ENCODE measurements around the gene BLVRB. TPM values are rescaled to one million over a fixed set of nuclear protein-coding genes. Genes with fewer than 3 reads are reported as not detected.

The BLVRB gene
- polyA plus RNA-seq, 1 of the 3 experiments (the other 2 are of a cell fraction) = 85.9 TPM

GRCh38 chr19:40507892-40508291 lies 42.3 kb upstream of the BLVRB start:
- H3K79me2 ChIP-seq (ENCODE audit: insufficient read depth) = no peaks in the 10 kb centered on the region
- 9% methylated on average over 2 of the region's 2 CpGs for WGBS (ENCODE audit: low lambda C conversion rate)
- H3K27me3 ChIP-seq (ENCODE audit: insufficient read depth) = no peaks in the 10 kb centered on the region; the same call in 1 of the 2 replicates
- no peak overlapping the region for H3K4me3 ChIP-seq (ENCODE audit: low read depth in 2 of 2, low read length in 1 of 2)
- no peaks in the 10 kb centered on the region for H3F3A ChIP-seq (replicated peaks; ENCODE audit: insufficient read depth)
- no peak overlapping the region for H2AFZ ChIP-seq (ENCODE audit: low read depth)
- H3K9ac ChIP-seq = no peak overlapping the region
- TF ChIP-seq EZH2phosphoT487 (IDR thresholded peaks at IDR 0.05; ENCODE audit: borderline replicate concordance, low read depth) (no peak), MEF2A (IDR thresholded peaks at IDR 0.05; ENCODE audit: borderline replicate concordance, low read depth) (no peak), RCOR1 (IDR thresholded peaks at IDR 0.05; ENCODE audit: low read length) (no peak), SIN3A (IDR thresholded peaks at IDR 0.05; ENCODE audit: borderline replicate concordance, low read depth, low read length) (no peak), EP300 (IDR thresholded peaks at IDR 0.05; ENCODE audit: borderline replicate concordance in 1 of 2, low read depth in 1 of 2, low read length in 1 of 2) (no peak), RAD21 (IDR thresholded peaks at IDR 0.05; ENCODE audit: low read length) (no peak), CHD2 (IDR thresholded peaks at IDR 0.05; ENCODE audit: low read length, partially characterized antibody) (no peak), TEAD4 (IDR thresholded peaks at IDR 0.05; ENCODE audit: borderline replicate concordance, insufficient read depth) (no peak), FOXM1 (IDR thresholded peaks at IDR 0.05; ENCODE audit: low read depth) (no peak), TCF12 (IDR thresholded peaks at IDR 0.05) (no peak), RFX5 (IDR thresholded peaks at IDR 0.05; ENCODE audit: low read length) (no peak), CTCF (IDR thresholded peaks at IDR 0.05) (no peak), TAF1 (IDR thresholded peaks at IDR 0.05; ENCODE audit: borderline replicate concordance, low read depth, low read length) (no peak), POLR2AphosphoS5 (IDR thresholded peaks at IDR 0.05; ENCODE audit: low read depth, low read length) (no peak), PBX3 (IDR thresholded peaks at IDR 0.05) (no peak)
- TF ChIP-seq, protein P1, sequence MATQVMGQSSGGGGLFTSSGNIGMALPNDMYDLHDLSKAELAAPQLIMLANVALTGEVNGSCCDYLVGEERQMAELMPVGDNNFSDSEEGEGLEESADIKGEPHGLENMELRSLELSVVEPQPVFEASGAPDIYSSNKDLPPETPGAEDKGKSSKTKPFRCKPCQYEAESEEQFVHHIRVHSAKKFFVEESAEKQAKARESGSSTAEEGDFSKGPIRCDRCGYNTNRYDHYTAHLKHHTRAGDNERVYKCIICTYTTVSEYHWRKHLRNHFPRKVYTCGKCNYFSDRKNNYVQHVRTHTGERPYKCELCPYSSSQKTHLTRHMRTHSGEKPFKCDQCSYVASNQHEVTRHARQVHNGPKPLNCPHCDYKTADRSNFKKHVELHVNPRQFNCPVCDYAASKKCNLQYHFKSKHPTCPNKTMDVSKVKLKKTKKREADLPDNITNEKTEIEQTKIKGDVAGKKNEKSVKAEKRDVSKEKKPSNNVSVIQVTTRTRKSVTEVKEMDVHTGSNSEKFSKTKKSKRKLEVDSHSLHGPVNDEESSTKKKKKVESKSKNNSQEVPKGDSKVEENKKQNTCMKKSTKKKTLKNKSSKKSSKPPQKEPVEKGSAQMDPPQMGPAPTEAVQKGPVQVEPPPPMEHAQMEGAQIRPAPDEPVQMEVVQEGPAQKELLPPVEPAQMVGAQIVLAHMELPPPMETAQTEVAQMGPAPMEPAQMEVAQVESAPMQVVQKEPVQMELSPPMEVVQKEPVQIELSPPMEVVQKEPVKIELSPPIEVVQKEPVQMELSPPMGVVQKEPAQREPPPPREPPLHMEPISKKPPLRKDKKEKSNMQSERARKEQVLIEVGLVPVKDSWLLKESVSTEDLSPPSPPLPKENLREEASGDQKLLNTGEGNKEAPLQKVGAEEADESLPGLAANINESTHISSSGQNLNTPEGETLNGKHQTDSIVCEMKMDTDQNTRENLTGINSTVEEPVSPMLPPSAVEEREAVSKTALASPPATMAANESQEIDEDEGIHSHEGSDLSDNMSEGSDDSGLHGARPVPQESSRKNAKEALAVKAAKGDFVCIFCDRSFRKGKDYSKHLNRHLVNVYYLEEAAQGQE (IDR thresholded peaks at IDR 0.05; ENCODE audit: low read depth, low read length) = no peak
- TF ChIP-seq, protein P2, sequence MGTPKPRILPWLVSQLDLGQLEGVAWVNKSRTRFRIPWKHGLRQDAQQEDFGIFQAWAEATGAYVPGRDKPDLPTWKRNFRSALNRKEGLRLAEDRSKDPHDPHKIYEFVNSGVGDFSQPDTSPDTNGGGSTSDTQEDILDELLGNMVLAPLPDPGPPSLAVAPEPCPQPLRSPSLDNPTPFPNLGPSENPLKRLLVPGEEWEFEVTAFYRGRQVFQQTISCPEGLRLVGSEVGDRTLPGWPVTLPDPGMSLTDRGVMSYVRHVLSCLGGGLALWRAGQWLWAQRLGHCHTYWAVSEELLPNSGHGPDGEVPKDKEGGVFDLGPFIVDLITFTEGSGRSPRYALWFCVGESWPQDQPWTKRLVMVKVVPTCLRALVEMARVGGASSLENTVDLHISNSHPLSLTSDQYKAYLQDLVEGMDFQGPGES (IDR thresholded peaks at IDR 0.05; ENCODE audit: low read depth, low read length) = no peak
- H3K4me2 ChIP-seq = no peak overlapping the region
- no peaks in the 10 kb centered on the region for H4K20me1 ChIP-seq (ENCODE audit: insufficient read depth)
- H3K27ac ChIP-seq (ENCODE audit: low read depth in 2 of 2, low read length in 1 of 2) = no peak overlapping the region
- H3K4me1 ChIP-seq (ENCODE audit: control insufficient read depth in 1 of 2, insufficient read depth in 2 of 2, low read depth in 1 of 2, low read length in 1 of 2) = no peaks in the 10 kb centered on the region
- H3K36me3 ChIP-seq (replicated peaks in 1 of 2; ENCODE audit: control insufficient read depth in 1 of 2, insufficient read depth in 2 of 2, low read length in 1 of 2) = no peaks in the 10 kb centered on the region
- no peak for DNase-seq
- H3K9me2 ChIP-seq = no peaks in the 10 kb centered on the region
- CTCF ChIA-PET = no interaction called here
- no peaks in the 10 kb centered on the region for H3K9me3 ChIP-seq
- POLR2A ChIA-PET = no interaction called here

Measured in SK-N-SH (cell line).